Kidney (tissue), 14 donors: ENCODE data around the gene HNRNPA1L2. TPM values are rescaled to one million over a fixed set of nuclear protein-coding genes. Genes with fewer than 3 reads are reported as not detected.

Experiments
- DNase-seq, 5 donors: peaks; one replicate each; pipeline ENCODE4 v3.0.0-alpha.2; 2013 to 2020
- FAIRE-seq: peaks from 2 replicates; lab custom pipeline; 2012; peaks lifted over from hg19 to GRCh38; lab: Jason Lieb, UNC
- H3K27ac ChIP-seq, 2 donors: one replicate each; pipeline ENCODE4 v1.7.0; 2013; ENCODE audit warnings: low read depth in 2 of 2, low read length in 2 of 2, inconsistent platforms in 1 of 2
- H3K27me3 ChIP-seq: one replicate; pipeline ENCODE4 v1.7.1; 2013; ENCODE audit warnings: low read length, inconsistent platforms; ENCODE audit not compliant: control insufficient read depth, insufficient read depth
- H3K36me3 ChIP-seq, 3 donors: one replicate each; pipeline versions ENCODE4 v1.7.0 to v1.7.1; 2013; ENCODE audit warnings: low read length in 3 of 3, control low read depth in 1 of 3, inconsistent platforms in 1 of 3; ENCODE audit not compliant: insufficient read depth in 3 of 3, control insufficient read depth in 2 of 3
- H3K4me1 ChIP-seq, 3 donors: one replicate each; pipeline versions ENCODE4 v1.7.0 to v1.7.1; 2013; ENCODE audit warnings: low read length in 3 of 3, inconsistent platforms in 1 of 3, low read depth in 1 of 3; ENCODE audit not compliant: control insufficient read depth in 2 of 3, insufficient read depth in 2 of 3
- H3K4me3 ChIP-seq, 3 donors: one replicate each; pipeline versions ENCODE4 v1.7.0 to v1.8.1; 2013; ENCODE audit warnings: low read length in 3 of 3, control low read depth in 1 of 3, inconsistent platforms in 1 of 3
- H3K9ac ChIP-seq, 3 donors: one replicate each; pipeline versions ENCODE4 v1.7.0 to v1.7.1; 2013; ENCODE audit warnings: low read length in 3 of 3, control low read depth in 1 of 3, inconsistent platforms in 1 of 3
- H3K9me3 ChIP-seq, 3 donors: one replicate each; pipeline versions ENCODE4 v1.7.0 to v1.7.1; 2013; ENCODE audit warnings: low read length in 3 of 3, control low read depth in 1 of 3, inconsistent platforms in 1 of 3; ENCODE audit not compliant: control insufficient read depth in 2 of 3, insufficient read depth in 1 of 3
- CTCF ChIP-seq: IDR thresholded peaks from 3 replicates; pipeline ENCODE4 v1.5.1; 2012; ENCODE audit warnings: mild to moderate bottlenecking, moderate library complexity, borderline replicate concordance; ENCODE audit not compliant: insufficient read depth; ENCODE audit errors: extremely low read depth
- intact Hi-C: fragments of 100-400 bp; cut with DNase I; formaldehyde crosslinking; loops from one replicate; pipeline ENCODE4 v1.11.1; 2022
- polyA plus RNA-seq: library from polyadenylated mRNA; stranded (reverse); fragments of 350-450 nt; fragmentation: Illumina TruSeq; extraction: RNeasy Lipid Tissue Mini Kit (QIAGEN cat#74804); gene quantifications from one replicate; pipeline ENCODE4 v1.2.3, GENCODE V29; 2014; ENCODE audit warnings: low read depth, low replicate concordance; ENCODE audit not compliant: insufficient read depth
- total RNA-seq: library from RNA; stranded (reverse); fragmentation: NEBNext Ultra II Directional; extraction: Animal tissue kit (Norgen Biotek cat#: 25700); gene quantifications from one replicate; pipeline ENCODE4 v1.2.1, GENCODE V29; 2021
- donor health status: control.
- donor health status: control.
- donor health status: control.
- donor health status: control.
- donor health status: control.
- donor health status: DM: yes; HTN: yes; CAD: no.
- donor health status: Normal renal cell carcinoma (clear cell type).

Gene HNRNPA1L2
- total and polyA plus RNA-seq, 2 donors from 2014 or later, result 8.9 to 9.3 TPM

- Histone ChIP-seq H3K4me3 (no peak overlapping the region), H3K9me3 (no peaks in the 10 kb centered on the region), H3K9ac (no peak overlapping the region), H3K27ac (no peak overlapping the region), H3K4me1 (no peaks in the 10 kb centered on the region), H3K36me3 (peaks cover 0 to 6% (median 0%) of the 10 kb centered on the region in 3 donors), H3K27me3 (no peaks in the 10 kb centered on the region)
- intact Hi-C loops, result no loop called here
- DNase-seq (peak in 3 of 5 donors; percentile 29 to 62 (median 40)), FAIRE-seq (no peak)
- no peak for TF ChIP-seq CTCF
These were observed 1.9 kb downstream of the HNRNPA1L2 start for GRCh38 chr13:52644108-52644507.

GRCh38 chr13:52646967-52647366 is 4.7 kb downstream of the HNRNPA1L2 start:
- no peaks in the 10 kb centered on the region for H3K27me3 ChIP-seq
- H3K9ac ChIP-seq, result no peak overlapping the region
- H3K4me1 ChIP-seq, result peaks cover 0 to 7% (median 5%) of the 10 kb centered on the region in 3 donors
- H3K27ac ChIP-seq, result no peak overlapping the region
- DNase-seq (no peak), FAIRE-seq (no peak)
- no peak for TF ChIP-seq CTCF
- H3K9me3 ChIP-seq, result no peaks in the 10 kb centered on the region
- H3K36me3 ChIP-seq, result no peaks in the 10 kb centered on the region
- intact Hi-C loops, result no loop called here
- H3K4me3 ChIP-seq, result no peak overlapping the region

GRCh38 chr13:52650731-52651130 is 8.5 kb downstream of the HNRNPA1L2 start:
- H3K4me3 ChIP-seq, result peak overlapping the region; percentile 81 to 89 (median 89)

More at GRCh38 chr13:52650731-52651130, 8.5 kb downstream of the HNRNPA1L2 start:
- FAIRE-seq (no peak), DNase-seq (peak in 2 of 5 donors; percentile 3 to 16)
- H3K9me3 ChIP-seq, result no peaks in the 10 kb centered on the region
- H3K27ac ChIP-seq, result no peak overlapping the region
- H3K9ac ChIP-seq, result peak overlapping the region in 2 of 3 donors; percentile 61 to 93
- no peaks in the 10 kb centered on the region for H3K27me3 ChIP-seq
- H3K36me3 ChIP-seq, result no peaks in the 10 kb centered on the region
- intact Hi-C loops, result no loop called here
- H3K4me1 ChIP-seq, result peaks cover 0 to 13% (median 10%) of the 10 kb centered on the region in 3 donors
- no peak for TF ChIP-seq CTCF
